HCT116 (cell line): ENCODE measurements around the gene SCN4B. TPM values are rescaled to one million over a fixed set of nuclear protein-coding genes. Genes with fewer than 3 reads are reported as not detected.
A peak's percentile ranks its signal among the peaks of the same experiment; 100 is the strongest.

Experiments
- ATAC-seq: fragments of 200-7000 bp; cut with Tn5 transposase; 2 replicates; pipeline ENCODE4 v1.9.1; 2020; ENCODE audit warnings: mild to moderate bottlenecking, moderate library complexity
- BruUV-seq: library from RNA; stranded (reverse); fragments of 400-500 nt; replicated peaks from 2 replicates; lab custom pipeline; 2021; lab: Mats Ljungman, UMichigan
- CTCF ChIA-PET: fragments of 300-600 bp; sonication (Branson Sonifier 250); formaldehyde crosslinking; loops from one replicate; lab custom pipeline; 2021; ENCODE audit warnings: antibody characterized with exemption; lab: Charles Lee
- POLR2A ChIA-PET: fragments of 300-600, 350-600 bp; sonication (Branson Sonifier 250); formaldehyde crosslinking; loops from one replicate; lab custom pipeline; 2021; ENCODE audit warnings: antibody characterized with exemption; lab: Charles Lee
- RAD21 ChIA-PET, 2 experiments: fragments of 300-600 bp; sonication (Branson Sonifier 250); formaldehyde crosslinking; loops; one replicate each; lab custom pipeline; 2023; ENCODE audit warnings: low total read pairs in 2 of 2; ENCODE audit not compliant: uncharacterized antibody in 2 of 2, unreplicated experiment in 2 of 2, low non-redundant PET in 1 of 2; lab: Charles Lee
- DNase-seq: peaks from one replicate; pipeline ENCODE4 v3.0.0-alpha.2; 2010; ENCODE audit warnings: low read depth, low spot score
- H2AFZ ChIP-seq: fragments of 200-600 bp; shearing (Covaris generic), sonication (generic); 2 replicates; pipeline ENCODE4 v1.6.1; 2017; ENCODE audit warnings: low read depth, mixed run types, mixed read lengths, antibody characterized with exemption, low read length; ENCODE audit not compliant: poor library complexity, severe bottlenecking
- H3K27ac ChIP-seq: 2 replicates; pipeline ENCODE4 v1.5.1; 2012; ENCODE audit warnings: low read depth, low read length
- H3K27me3 ChIP-seq: fragments of 200-600 bp; sonication (generic); 2 replicates; pipeline ENCODE4 v1.6.1; 2016; ENCODE audit warnings: mixed run types, low read length, mixed read lengths; ENCODE audit not compliant: insufficient read depth
- H3K36me3 ChIP-seq, 2 experiments: fragments of 200-500 bp in 1 of 2; fragments of 200-600 bp in 1 of 2; sonication (Bioruptor generic) in 1 of 2; sonication (generic) in 1 of 2; 2 replicates each; pipeline versions ENCODE4 v1.5.1 to v1.6.1; 2014 to 2016; ENCODE audit warnings: low read length in 2 of 2, inconsistent platforms in 1 of 2, mixed read lengths in 1 of 2, mixed run types in 1 of 2; ENCODE audit not compliant: insufficient read depth in 2 of 2, control insufficient read depth in 1 of 2
- H3K4me1 ChIP-seq, 2 experiments: fragments of 200-600 bp in 1 of 2; sonication (generic) in 1 of 2; 2 replicates each; pipeline versions ENCODE4 v1.5.1 to v1.6.1; 2012 to 2017; ENCODE audit warnings: low read length in 2 of 2, inconsistent platforms in 1 of 2, mild to moderate bottlenecking in 1 of 2, mixed read lengths in 1 of 2, mixed run types in 1 of 2, moderate library complexity in 1 of 2; ENCODE audit not compliant: insufficient read depth in 2 of 2, control insufficient read depth in 1 of 2
- H3K4me2 ChIP-seq: fragments of 200-600 bp; sonication (generic); 2 replicates; pipeline ENCODE4 v1.6.1; 2017; ENCODE audit warnings: mixed run types, low read length, mixed read lengths
- H3K4me3 ChIP-seq, 2 experiments: fragments of 200-600 bp in 1 of 2; sonication (generic) in 1 of 2; replicated peaks in 1 of 2; 2 replicates each; pipeline ENCODE4 v1.5.1; 2011 to 2016; ENCODE audit warnings: low read length in 2 of 2, control low read depth in 1 of 2, low read depth in 1 of 2, mild to moderate bottlenecking in 1 of 2, mixed read lengths in 1 of 2, mixed run types in 1 of 2
- H3K79me2 ChIP-seq: fragments of 200-600 bp; sonication (generic); 2 replicates; pipeline ENCODE4 v1.6.1; 2017; ENCODE audit warnings: mild to moderate bottlenecking, mixed run types, low read length, moderate library complexity, mixed read lengths; ENCODE audit not compliant: insufficient read depth
- H3K9ac ChIP-seq: fragments of 200-600 bp; sonication (generic); 2 replicates; pipeline ENCODE4 v1.6.1; 2016; ENCODE audit warnings: low read length, mixed read lengths
- H3K9me2 ChIP-seq: fragments of 200-600 bp; sonication (generic), shearing (Covaris generic); 2 replicates; pipeline ENCODE4 v1.6.1; 2017; ENCODE audit warnings: mixed run types, mild to moderate bottlenecking, moderate library complexity; ENCODE audit not compliant: insufficient read depth
- H3K9me3 ChIP-seq, 2 experiments: fragments of 200-500 bp in 1 of 2; fragments of 200-600 bp in 1 of 2; sonication (Bioruptor generic) in 1 of 2; sonication (generic) in 1 of 2; 2 replicates each; pipeline ENCODE4 v1.6.1; 2014 to 2017; ENCODE audit warnings: low read length in 2 of 2, mixed read lengths in 2 of 2, inconsistent platforms in 1 of 2, low read depth in 1 of 2, mild to moderate bottlenecking in 1 of 2, mixed run types in 1 of 2, moderate library complexity in 1 of 2; ENCODE audit not compliant: control insufficient read depth in 1 of 2, insufficient read depth in 1 of 2
- H4K20me1 ChIP-seq: fragments of 200-600 bp; sonication (generic), shearing (Covaris generic); 2 replicates; pipeline ENCODE4 v1.6.1; 2017; ENCODE audit warnings: mixed run types, mild to moderate bottlenecking, moderate library complexity; ENCODE audit not compliant: insufficient read depth
- CEBPB ChIP-seq: IDR thresholded peaks from 2 replicates; pipeline ENCODE4 v1.6.1; 2012; ENCODE audit warnings: low read depth
- EZH2 ChIP-seq: fragments of 200-600 bp; sonication (generic); IDR thresholded peaks from 2 replicates; pipeline ENCODE4 v1.6.1; 2017; ENCODE audit warnings: antibody characterized with exemption, mixed run types
- FOSL1 ChIP-seq: IDR thresholded peaks from 2 replicates; pipeline ENCODE4 v1.6.1; 2012; ENCODE audit warnings: low read depth
- JUND ChIP-seq: IDR thresholded peaks from 2 replicates; pipeline ENCODE4 v1.6.1; 2012
- POLR2A ChIP-seq: IDR thresholded peaks from 2 replicates; pipeline ENCODE4 v1.7.0; 2011; ENCODE audit warnings: borderline replicate concordance; ENCODE audit not compliant: insufficient read depth, insufficient read length; ENCODE audit errors: extremely low read depth
- SP1 ChIP-seq: IDR thresholded peaks from 2 replicates; pipeline ENCODE4 v1.6.1; 2012; ENCODE audit warnings: low read depth
- SRF ChIP-seq: IDR thresholded peaks from 2 replicates; pipeline ENCODE4 v1.6.1; 2012; ENCODE audit warnings: low read depth
- TCF7L2 ChIP-seq: IDR thresholded peaks from 2 replicates; pipeline ENCODE4 v1.7.0; 2011; ENCODE audit warnings: borderline replicate concordance, inconsistent platforms; ENCODE audit not compliant: insufficient read depth, insufficient read length; ENCODE audit errors: extremely low read depth
- ZFX ChIP-seq: fragments of 450-650 bp; IDR thresholded peaks from 2 replicates; pipeline ENCODE4 v1.6.1; 2017
- intact Hi-C: fragments of 100-400 bp; cut with micrococcal nuclease; formaldehyde crosslinking; loops from 2 replicates; pipeline ENCODE4 v1.10.0; 2022
- total RNA-seq: library from RNA; stranded (reverse); gene quantifications from one replicate; pipeline ENCODE4 v1.2.1, GENCODE V29; 2021; ENCODE audit not compliant: unreplicated experiment
- TF ChIP-seq, protein P1 (sequence below): IDR thresholded peaks from 2 replicates; pipeline ENCODE4 v1.6.1; 2012
- TF ChIP-seq, protein P2 (sequence below): IDR thresholded peaks from 2 replicates; pipeline ENCODE4 v1.6.1; 2011; ENCODE audit warnings: mild to moderate bottlenecking, low read length, moderate library complexity; ENCODE audit not compliant: insufficient replicate concordance; ENCODE audit errors: extremely low read depth
- TF ChIP-seq, protein P3 (sequence below), 3 experiments: fragments of 200-600 bp in 1 of 3; sonication (generic) in 1 of 3; IDR thresholded peaks in 2 of 3; conservative IDR thresholded peaks in 1 of 3; 2 replicates each; pipeline ENCODE4 v1.5.1; 2012 to 2017; ENCODE audit warnings: low read depth in 2 of 3, low read length in 2 of 3, antibody characterized with exemption in 1 of 3, borderline replicate concordance in 1 of 3, control low read depth in 1 of 3, mild to moderate bottlenecking in 1 of 3, mixed read lengths in 1 of 3, mixed run types in 1 of 3, moderate library complexity in 1 of 3; ENCODE audit not compliant: insufficient read depth in 1 of 3

The SCN4B gene
- total RNA-seq, 1 experiment from 2014 or later: 0.32 TPM

DNA sequence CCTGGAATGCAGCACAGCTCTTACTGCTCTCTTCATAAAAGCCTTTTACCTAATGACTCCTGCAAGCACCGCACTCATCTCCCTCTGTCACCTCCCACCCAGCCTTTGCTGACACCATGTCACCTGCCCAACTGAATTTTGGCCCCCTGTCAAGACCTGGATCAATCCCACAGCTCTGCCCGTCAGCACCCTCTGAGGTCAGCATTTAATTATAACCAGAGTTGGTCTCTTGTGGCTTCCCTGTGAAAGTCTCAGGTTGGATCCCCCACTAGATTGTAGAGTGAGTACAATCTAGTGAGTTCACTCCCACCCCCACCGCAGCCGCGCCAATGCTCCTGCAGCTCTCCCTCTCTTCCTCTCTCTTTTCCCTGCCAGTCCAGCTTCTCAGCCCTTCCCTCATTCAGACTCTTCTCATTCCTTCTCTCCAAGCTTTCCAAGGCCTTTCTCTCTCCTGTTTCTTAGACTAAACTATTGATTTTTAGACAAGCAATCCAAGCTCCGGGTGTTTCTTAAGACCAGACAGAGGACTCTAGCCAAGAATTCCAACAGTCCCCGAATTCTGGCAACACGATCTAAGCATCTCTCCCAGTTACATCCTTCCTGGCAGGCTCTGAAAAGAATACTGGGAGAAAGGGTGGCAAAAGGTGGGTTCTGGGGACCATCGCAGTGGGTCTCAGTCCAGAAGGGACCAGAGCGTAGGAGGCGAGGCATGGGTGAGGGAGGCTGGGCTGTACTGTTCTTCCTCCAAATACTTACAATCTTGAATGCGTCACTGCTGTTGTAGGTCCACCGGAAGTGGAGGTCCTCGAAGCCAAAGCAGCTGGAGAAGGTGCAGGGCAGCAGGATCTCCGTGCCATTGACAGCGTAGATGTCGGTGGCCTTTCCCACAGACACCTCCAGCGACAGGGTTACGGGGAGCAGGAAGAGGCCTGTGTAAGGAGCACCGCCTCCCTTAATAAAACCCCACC, 8.0 kb downstream of the SCN4B start:
- Histone ChIP-seq H3K4me3 (no peak overlapping the region), H3K27ac (no peak overlapping the region), H3K79me2 (no peaks in the 10 kb centered on the region), H3K4me2 (peak overlapping the region; percentile 89), H4K20me1 (no peaks in the 10 kb centered on the region), H3K9me3 (no peaks in the 10 kb centered on the region), H3K9me2 (no peaks in the 10 kb centered on the region), H3K4me1 (peaks cover 0 to 10% of the 10 kb centered on the region in 2 experiments; a peak in 2 of 4 replicates), H3K27me3 (no peaks in the 10 kb centered on the region), H3K9ac (no peak overlapping the region), H2AFZ (no peak overlapping the region), H3K36me3 (no peaks in the 10 kb centered on the region)
- POLR2A ChIA-PET: no interaction called here
- CTCF ChIA-PET: interaction anchor here (1.2 to 2.9 kb wide), 2 partner anchors 12 to 27 kb away, joined by 3 to 13 read pairs; no protein-coding TSS in a partner anchor
- ATAC-seq (no peak), DNase-seq (no peak)
- BruUV-seq: no TSS peak
- RAD21 ChIA-PET: no interaction called here
- TF ChIP-seq, protein P1, sequence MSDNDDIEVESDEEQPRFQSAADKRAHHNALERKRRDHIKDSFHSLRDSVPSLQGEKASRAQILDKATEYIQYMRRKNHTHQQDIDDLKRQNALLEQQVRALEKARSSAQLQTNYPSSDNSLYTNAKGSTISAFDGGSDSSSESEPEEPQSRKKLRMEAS: no peak
- TF ChIP-seq SRF: no peak
- TF ChIP-seq POLR2A: no peak
- no peak for TF ChIP-seq FOSL1
- TF ChIP-seq, protein P2, sequence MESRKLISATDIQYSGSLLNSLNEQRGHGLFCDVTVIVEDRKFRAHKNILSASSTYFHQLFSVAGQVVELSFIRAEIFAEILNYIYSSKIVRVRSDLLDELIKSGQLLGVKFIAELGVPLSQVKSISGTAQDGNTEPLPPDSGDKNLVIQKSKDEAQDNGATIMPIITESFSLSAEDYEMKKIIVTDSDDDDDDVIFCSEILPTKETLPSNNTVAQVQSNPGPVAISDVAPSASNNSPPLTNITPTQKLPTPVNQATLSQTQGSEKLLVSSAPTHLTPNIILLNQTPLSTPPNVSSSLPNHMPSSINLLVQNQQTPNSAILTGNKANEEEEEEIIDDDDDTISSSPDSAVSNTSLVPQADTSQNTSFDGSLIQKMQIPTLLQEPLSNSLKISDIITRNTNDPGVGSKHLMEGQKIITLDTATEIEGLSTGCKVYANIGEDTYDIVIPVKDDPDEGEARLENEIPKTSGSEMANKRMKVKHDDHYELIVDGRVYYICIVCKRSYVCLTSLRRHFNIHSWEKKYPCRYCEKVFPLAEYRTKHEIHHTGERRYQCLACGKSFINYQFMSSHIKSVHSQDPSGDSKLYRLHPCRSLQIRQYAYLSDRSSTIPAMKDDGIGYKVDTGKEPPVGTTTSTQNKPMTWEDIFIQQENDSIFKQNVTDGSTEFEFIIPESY: no peak
- TF ChIP-seq EZH2: no peak
- no peak for TF ChIP-seq JUND
- TF ChIP-seq, protein P3, sequence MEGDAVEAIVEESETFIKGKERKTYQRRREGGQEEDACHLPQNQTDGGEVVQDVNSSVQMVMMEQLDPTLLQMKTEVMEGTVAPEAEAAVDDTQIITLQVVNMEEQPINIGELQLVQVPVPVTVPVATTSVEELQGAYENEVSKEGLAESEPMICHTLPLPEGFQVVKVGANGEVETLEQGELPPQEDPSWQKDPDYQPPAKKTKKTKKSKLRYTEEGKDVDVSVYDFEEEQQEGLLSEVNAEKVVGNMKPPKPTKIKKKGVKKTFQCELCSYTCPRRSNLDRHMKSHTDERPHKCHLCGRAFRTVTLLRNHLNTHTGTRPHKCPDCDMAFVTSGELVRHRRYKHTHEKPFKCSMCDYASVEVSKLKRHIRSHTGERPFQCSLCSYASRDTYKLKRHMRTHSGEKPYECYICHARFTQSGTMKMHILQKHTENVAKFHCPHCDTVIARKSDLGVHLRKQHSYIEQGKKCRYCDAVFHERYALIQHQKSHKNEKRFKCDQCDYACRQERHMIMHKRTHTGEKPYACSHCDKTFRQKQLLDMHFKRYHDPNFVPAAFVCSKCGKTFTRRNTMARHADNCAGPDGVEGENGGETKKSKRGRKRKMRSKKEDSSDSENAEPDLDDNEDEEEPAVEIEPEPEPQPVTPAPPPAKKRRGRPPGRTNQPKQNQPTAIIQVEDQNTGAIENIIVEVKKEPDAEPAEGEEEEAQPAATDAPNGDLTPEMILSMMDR (IDR thresholded peaks at IDR 0.05 in 2 of 3, conservative IDR thresholded peaks at IDR 0.05 in 1 of 3; ENCODE audit: borderline replicate concordance in 1 of 3, insufficient read depth in 1 of 3, low read depth in 2 of 3, low read length in 2 of 3): no peak
- no peak for TF ChIP-seq TCF7L2
- TF ChIP-seq CEBPB: no peak
- TF ChIP-seq ZFX: no peak
- no peak for TF ChIP-seq SP1
- intact Hi-C loops: loop anchor here (1.0 to 5.0 kb wide), 5 partner anchors 27 to 468 kb away; no protein-coding TSS in a partner anchor
